Measurements from ENCODE around the gene TP63. TPM values are rescaled to one million over a fixed set of nuclear protein-coding genes. Genes with fewer than 3 reads are reported as not detected.

TP63 gene
- total RNA-seq, 4 donors from 2014 or later: not detected

GRCh38 chr3:189792046-189792929 is 161.1 kb downstream of the TP63 start:
- WGBS, 2 donors (ENCODE audit: low coverage in 1 of 2): 85 to 86% methylated on average over 7 of the region's 7 CpGs
- no peaks in the 10 kb centered on the region for H3K27me3 ChIP-seq
- TF ChIP-seq POLR2AphosphoS5 (IDR thresholded peaks at IDR 0.05): no peak
- no peak overlapping the region for H3K27ac ChIP-seq
- DNase-seq: no peak
- no peaks in the 10 kb centered on the region for H3K36me3 ChIP-seq
- no peak overlapping the region for H3K4me3 ChIP-seq
- in situ Hi-C loops (cut with MboI; ENCODE audit: low pct_ligation_motif_present in 1 of 4, low pct_unique_long_range_greater_than_20kb in 1 of 4, low sequenced_read_pairs in 3 of 4): no loop called here
- no peaks in the 10 kb centered on the region for H3K9me3 ChIP-seq
- H3K4me1 ChIP-seq: peaks cover 0 to 6% (median 0%) of the 10 kb centered on the region in 4 donors
- intact Hi-C loops (cut with DNase I; ENCODE audit: low total_unique reads): no loop called here

- TF ChIP-seq POLR2A (IDR thresholded peaks at IDR 0.05) (no peak), CTCF (IDR thresholded peaks at IDR 0.05) (no peak), POLR2AphosphoS5 (IDR thresholded peaks at IDR 0.05) (no peak), EP300 (IDR thresholded peaks at IDR 0.05; ENCODE audit: low read depth) (no peak)
- Histone ChIP-seq H3K4me3 (no peak overlapping the region), H3K36me3 (no peaks in the 10 kb centered on the region), H3K4me1 (peaks cover 0 to 6% (median 0%) of the 10 kb centered on the region in 4 donors), H3K27ac (no peak overlapping the region), H3K9me3 (no peaks in the 10 kb centered on the region), H3K27me3 (no peaks in the 10 kb centered on the region)
- WGBS, 2 donors (ENCODE audit: low coverage in 1 of 2): 81 to 94% methylated on average over 3 of the region's 3 CpGs
- intact Hi-C loops (cut with DNase I; ENCODE audit: low total_unique reads): no loop called here
- DNase-seq: no peak
- in situ Hi-C loops (cut with MboI; ENCODE audit: low pct_ligation_motif_present in 1 of 4, low pct_unique_long_range_greater_than_20kb in 1 of 4, low sequenced_read_pairs in 3 of 4): no loop called here
Measured at GRCh38 chr3:189794518-189794917, 163.3 kb downstream of the TP63 start.

- WGBS, 2 donors (ENCODE audit: low coverage in 1 of 2): 80 to 88% methylated on average over 4 to 5 of the region's 5 CpGs
- no peaks in the 10 kb centered on the region for H3K9me3 ChIP-seq
- DNase-seq: no peak
- H3K27me3 ChIP-seq: no peaks in the 10 kb centered on the region
- H3K4me3 ChIP-seq: no peak overlapping the region
- H3K4me1 ChIP-seq: no peaks in the 10 kb centered on the region
- intact Hi-C loops (cut with DNase I; ENCODE audit: low total_unique reads) (no loop called here), in situ Hi-C loops (cut with MboI; ENCODE audit: low pct_ligation_motif_present in 1 of 4, low pct_unique_long_range_greater_than_20kb in 1 of 4, low sequenced_read_pairs in 3 of 4) (no loop called here)
- no peaks in the 10 kb centered on the region for H3K36me3 ChIP-seq
- no peak overlapping the region for H3K27ac ChIP-seq
- no peak for TF ChIP-seq CTCF (IDR thresholded peaks at IDR 0.05)
- no peak for TF ChIP-seq POLR2A (IDR thresholded peaks at IDR 0.05)
- no peak for TF ChIP-seq EP300 (IDR thresholded peaks at IDR 0.05; ENCODE audit: low read depth)
- no peak for TF ChIP-seq POLR2AphosphoS5 (IDR thresholded peaks at IDR 0.05)
Measured at GRCh38 chr3:189797103-189797750, 166.0 kb downstream of the TP63 start.

- Histone ChIP-seq H3K4me3 (no peak overlapping the region), H3K27me3 (no peaks in the 10 kb centered on the region), H3K36me3 (no peaks in the 10 kb centered on the region), H3K4me1 (no peaks in the 10 kb centered on the region), H3K27ac (no peak overlapping the region), H3K9me3 (no peaks in the 10 kb centered on the region)
- DNase-seq: no peak
- TF ChIP-seq POLR2AphosphoS5 (IDR thresholded peaks at IDR 0.05) (no peak), EP300 (IDR thresholded peaks at IDR 0.05; ENCODE audit: low read depth) (no peak), CTCF (IDR thresholded peaks at IDR 0.05) (no peak), POLR2A (IDR thresholded peaks at IDR 0.05) (no peak)
- in situ Hi-C loops (cut with MboI; ENCODE audit: low pct_ligation_motif_present in 1 of 4, low pct_unique_long_range_greater_than_20kb in 1 of 4, low sequenced_read_pairs in 3 of 4) (no loop called here), intact Hi-C loops (cut with DNase I; ENCODE audit: low total_unique reads) (no loop called here)
- 65 to 80% methylated on average over 1 of the region's 1 CpG for WGBS, 2 donors (ENCODE audit: low coverage in 1 of 2)
Measured at GRCh38 chr3:189799366-189799765, 168.2 kb downstream of the TP63 start.
